HepG2 (cell line): ENCODE data around the gene ITPK1. TPM values are rescaled to one million over a fixed set of nuclear protein-coding genes. Genes with fewer than 3 reads are reported as not detected.

ENCODE experiments used
- CCDC6 ChIP-seq: sonication (generic); formaldehyde crosslinking; IDR thresholded peaks from 2 replicates; pipeline ENCODE4 v1.8.1; 2022; ENCODE audit warnings: mild to moderate bottlenecking, missing genetic modification reagents, moderate library complexity
- DMAP1 ChIP-seq: IDR thresholded peaks from 2 replicates; pipeline ENCODE4 v1.6.1; 2016
- GZF1 ChIP-seq: sonication (generic); formaldehyde crosslinking; IDR thresholded peaks from 2 replicates; pipeline ENCODE4 v1.5.1; 2020; ENCODE audit warnings: mild to moderate bottlenecking, missing genetic modification reagents
- KLF15 ChIP-seq: sonication (generic); formaldehyde crosslinking; IDR thresholded peaks from 2 replicates; pipeline ENCODE4 v1.8.1; 2023; ENCODE audit warnings: borderline replicate concordance, mild to moderate bottlenecking, inconsistent platforms, missing genetic modification reagents, mixed read lengths
- STAT5B ChIP-seq: sonication (generic); formaldehyde crosslinking; IDR thresholded peaks from 2 replicates; pipeline ENCODE4 v1.4.0; 2020; ENCODE audit warnings: missing genetic modification reagents
- TBX3 ChIP-seq: fragments of 450-650 bp; IDR thresholded peaks from 2 replicates; pipeline ENCODE4 v1.6.1; 2017; ENCODE audit warnings: antibody characterized with exemption, mild to moderate bottlenecking, inconsistent platforms, borderline replicate concordance
- ZKSCAN1 ChIP-seq: fragments of 150-350 bp; IDR thresholded peaks from 2 replicates; pipeline ENCODE4 v1.6.1; 2014; ENCODE audit warnings: low read length
- ZNF598 ChIP-seq: sonication (generic); formaldehyde crosslinking; IDR thresholded peaks from 2 replicates; pipeline ENCODE4 v1.5.1; 2020; ENCODE audit warnings: mild to moderate bottlenecking, missing genetic modification reagents, borderline replicate concordance
- ZSCAN20 ChIP-seq: sonication (generic); formaldehyde crosslinking; IDR thresholded peaks from 2 replicates; pipeline ENCODE4 v1.4.0; 2020; ENCODE audit warnings: missing genetic modification reagents, mild to moderate bottlenecking, borderline replicate concordance
- ZZZ3 ChIP-seq: sonication (generic); formaldehyde crosslinking; IDR thresholded peaks from 2 replicates; pipeline ENCODE4 v1.4.0; 2020; ENCODE audit warnings: missing genetic modification reagents, mild to moderate bottlenecking, borderline replicate concordance
- polyA plus RNA-seq, 8 experiments: library from polyadenylated mRNA; depleted of rRNA in 3 of 8; stranded (reverse) in 7 of 8; unstranded in 1 of 8; fragments of >200 nt; fragmentation: Illumina TruSeq in 4 of 8; extraction: Trizol in 4 of 8; gene quantifications; 2 replicates each; pipeline versions ENCODE4 v1.2.1 to v1.2.3, GENCODE V29; 2011 to 2016; ENCODE audit warnings: low read depth in 4 of 8, missing spikeins in 1 of 8, mixed read lengths in 1 of 8; ENCODE audit not compliant: insufficient read depth in 1 of 8
- total RNA-seq, 5 experiments: library from RNA; depleted of rRNA; stranded (reverse); fragments of >200 nt; fragmentation: Illumina TruSeq; extraction: Trizol; gene quantifications; 2 replicates each; pipeline ENCODE4 v1.2.3, GENCODE V29; 2016; ENCODE audit warnings: low read depth in 1 of 5
- TF ChIP-seq, protein P1 (sequence below): sonication (generic); formaldehyde crosslinking; IDR thresholded peaks from 2 replicates; pipeline ENCODE4 v1.4.0; 2020; ENCODE audit warnings: missing genetic modification reagents
- TF ChIP-seq, protein P2 (sequence below): sonication (generic); formaldehyde crosslinking; IDR thresholded peaks from 2 replicates; pipeline ENCODE4 v1.5.0; 2020; ENCODE audit warnings: missing genetic modification reagents
- TF ChIP-seq, protein P3 (sequence below): sonication (generic); formaldehyde crosslinking; IDR thresholded peaks from 2 replicates; pipeline ENCODE4 v1.5.0; 2020; ENCODE audit warnings: missing genetic modification reagents
- TF ChIP-seq, protein P4 (sequence below): sonication (generic); formaldehyde crosslinking; IDR thresholded peaks from 2 replicates; pipeline ENCODE4 v1.5.1; 2020; ENCODE audit warnings: mild to moderate bottlenecking, missing genetic modification reagents, moderate library complexity
- TF ChIP-seq, protein P5 (sequence below), 2 experiments: fragments of 450-650 bp in 1 of 2; sonication (generic) in 1 of 2; formaldehyde crosslinking; IDR thresholded peaks; 2 replicates each; pipeline versions ENCODE4 v1.5.0 to v1.8.0; 2020 to 2022; ENCODE audit warnings: mild to moderate bottlenecking in 1 of 2, missing genetic modification reagents in 1 of 2

ITPK1 gene
- total and polyA plus RNA-seq, 2 of the 13 experiments (the other 11 are each of a cell fraction or from before 2014, with no cell fraction given), result 20.5 to 47.5 TPM

DNA sequence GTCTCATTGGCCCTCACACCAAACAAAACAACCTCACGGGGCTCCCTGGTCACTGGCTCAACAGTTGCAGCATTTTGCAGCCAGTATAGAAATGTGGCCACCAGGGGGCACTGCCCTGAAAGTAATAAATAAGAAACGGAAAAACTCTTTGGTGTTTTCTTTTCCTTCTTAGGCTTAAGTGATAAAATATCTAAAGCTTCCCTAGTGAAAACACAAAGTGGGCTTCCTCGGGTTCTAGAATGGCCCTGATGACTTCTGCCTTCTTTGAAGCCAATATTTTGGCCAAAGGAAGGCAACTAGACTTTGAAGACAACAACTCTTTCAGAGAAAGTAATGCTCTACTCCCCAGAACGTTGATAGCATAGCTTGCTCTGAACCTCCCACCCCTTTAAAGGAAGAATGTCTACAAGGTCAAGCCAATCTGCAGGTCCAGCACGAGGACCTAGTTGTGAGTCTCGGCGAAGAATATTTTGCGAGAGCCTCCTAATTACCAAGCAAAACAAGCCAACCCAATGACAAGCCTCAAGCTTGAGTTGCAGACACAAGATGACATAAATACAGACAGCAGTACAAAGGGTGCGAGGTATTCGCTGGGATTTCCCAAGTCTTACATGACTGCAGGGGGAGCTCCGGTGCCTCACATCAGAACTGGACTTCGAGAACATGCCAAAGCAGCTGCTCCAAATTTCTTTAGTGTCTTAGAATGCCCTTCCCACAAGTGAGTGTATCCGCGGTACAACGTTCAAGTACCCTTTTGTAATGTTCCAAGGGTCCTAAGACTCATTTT lies 2.6 kb downstream of the ITPK1 start (continued):
- TF ChIP-seq, protein P1, sequence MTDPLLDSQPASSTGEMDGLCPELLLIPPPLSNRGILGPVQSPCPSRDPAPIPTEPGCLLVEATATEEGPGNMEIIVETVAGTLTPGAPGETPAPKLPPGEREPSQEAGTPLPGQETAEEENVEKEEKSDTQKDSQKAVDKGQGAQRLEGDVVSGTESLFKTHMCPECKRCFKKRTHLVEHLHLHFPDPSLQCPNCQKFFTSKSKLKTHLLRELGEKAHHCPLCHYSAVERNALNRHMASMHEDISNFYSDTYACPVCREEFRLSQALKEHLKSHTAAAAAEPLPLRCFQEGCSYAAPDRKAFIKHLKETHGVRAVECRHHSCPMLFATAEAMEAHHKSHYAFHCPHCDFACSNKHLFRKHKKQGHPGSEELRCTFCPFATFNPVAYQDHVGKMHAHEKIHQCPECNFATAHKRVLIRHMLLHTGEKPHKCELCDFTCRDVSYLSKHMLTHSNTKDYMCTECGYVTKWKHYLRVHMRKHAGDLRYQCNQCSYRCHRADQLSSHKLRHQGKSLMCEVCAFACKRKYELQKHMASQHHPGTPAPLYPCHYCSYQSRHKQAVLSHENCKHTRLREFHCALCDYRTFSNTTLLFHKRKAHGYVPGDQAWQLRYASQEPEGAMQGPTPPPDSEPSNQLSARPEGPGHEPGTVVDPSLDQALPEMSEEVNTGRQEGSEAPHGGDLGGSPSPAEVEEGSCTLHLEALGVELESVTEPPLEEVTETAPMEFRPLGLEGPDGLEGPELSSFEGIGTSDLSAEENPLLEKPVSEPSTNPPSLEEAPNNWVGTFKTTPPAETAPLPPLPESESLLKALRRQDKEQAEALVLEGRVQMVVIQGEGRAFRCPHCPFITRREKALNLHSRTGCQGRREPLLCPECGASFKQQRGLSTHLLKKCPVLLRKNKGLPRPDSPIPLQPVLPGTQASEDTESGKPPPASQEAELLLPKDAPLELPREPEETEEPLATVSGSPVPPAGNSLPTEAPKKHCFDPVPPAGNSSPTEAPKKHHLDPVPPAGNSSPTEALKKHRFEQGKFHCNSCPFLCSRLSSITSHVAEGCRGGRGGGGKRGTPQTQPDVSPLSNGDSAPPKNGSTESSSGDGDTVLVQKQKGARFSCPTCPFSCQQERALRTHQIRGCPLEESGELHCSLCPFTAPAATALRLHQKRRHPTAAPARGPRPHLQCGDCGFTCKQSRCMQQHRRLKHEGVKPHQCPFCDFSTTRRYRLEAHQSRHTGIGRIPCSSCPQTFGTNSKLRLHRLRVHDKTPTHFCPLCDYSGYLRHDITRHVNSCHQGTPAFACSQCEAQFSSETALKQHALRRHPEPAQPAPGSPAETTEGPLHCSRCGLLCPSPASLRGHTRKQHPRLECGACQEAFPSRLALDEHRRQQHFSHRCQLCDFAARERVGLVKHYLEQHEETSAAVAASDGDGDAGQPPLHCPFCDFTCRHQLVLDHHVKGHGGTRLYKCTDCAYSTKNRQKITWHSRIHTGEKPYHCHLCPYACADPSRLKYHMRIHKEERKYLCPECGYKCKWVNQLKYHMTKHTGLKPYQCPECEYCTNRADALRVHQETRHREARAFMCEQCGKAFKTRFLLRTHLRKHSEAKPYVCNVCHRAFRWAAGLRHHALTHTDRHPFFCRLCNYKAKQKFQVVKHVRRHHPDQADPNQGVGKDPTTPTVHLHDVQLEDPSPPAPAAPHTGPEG (CRISPR knock-in tag), result no peak
- TF ChIP-seq STAT5B (CRISPR knock-in tag) (no peak), GZF1 (CRISPR knock-in tag) (no peak), ZNF598 (no peak), CCDC6 (CRISPR knock-in tag) (no peak), ZKSCAN1 (no peak), TBX3 (no peak), ZSCAN20 (no peak), ZZZ3 (CRISPR knock-in tag) (no peak), DMAP1 (CRISPR knock-in tag) (no peak), KLF15 (CRISPR knock-in tag) (no peak)
- TF ChIP-seq, protein P2, sequence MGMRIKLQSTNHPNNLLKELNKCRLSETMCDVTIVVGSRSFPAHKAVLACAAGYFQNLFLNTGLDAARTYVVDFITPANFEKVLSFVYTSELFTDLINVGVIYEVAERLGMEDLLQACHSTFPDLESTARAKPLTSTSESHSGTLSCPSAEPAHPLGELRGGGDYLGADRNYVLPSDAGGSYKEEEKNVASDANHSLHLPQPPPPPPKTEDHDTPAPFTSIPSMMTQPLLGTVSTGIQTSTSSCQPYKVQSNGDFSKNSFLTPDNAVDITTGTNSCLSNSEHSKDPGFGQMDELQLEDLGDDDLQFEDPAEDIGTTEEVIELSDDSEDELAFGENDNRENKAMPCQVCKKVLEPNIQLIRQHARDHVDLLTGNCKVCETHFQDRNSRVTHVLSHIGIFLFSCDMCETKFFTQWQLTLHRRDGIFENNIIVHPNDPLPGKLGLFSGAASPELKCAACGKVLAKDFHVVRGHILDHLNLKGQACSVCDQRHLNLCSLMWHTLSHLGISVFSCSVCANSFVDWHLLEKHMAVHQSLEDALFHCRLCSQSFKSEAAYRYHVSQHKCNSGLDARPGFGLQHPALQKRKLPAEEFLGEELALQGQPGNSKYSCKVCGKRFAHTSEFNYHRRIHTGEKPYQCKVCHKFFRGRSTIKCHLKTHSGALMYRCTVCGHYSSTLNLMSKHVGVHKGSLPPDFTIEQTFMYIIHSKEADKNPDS (CRISPR knock-in tag), result no peak
- TF ChIP-seq, protein P3, sequence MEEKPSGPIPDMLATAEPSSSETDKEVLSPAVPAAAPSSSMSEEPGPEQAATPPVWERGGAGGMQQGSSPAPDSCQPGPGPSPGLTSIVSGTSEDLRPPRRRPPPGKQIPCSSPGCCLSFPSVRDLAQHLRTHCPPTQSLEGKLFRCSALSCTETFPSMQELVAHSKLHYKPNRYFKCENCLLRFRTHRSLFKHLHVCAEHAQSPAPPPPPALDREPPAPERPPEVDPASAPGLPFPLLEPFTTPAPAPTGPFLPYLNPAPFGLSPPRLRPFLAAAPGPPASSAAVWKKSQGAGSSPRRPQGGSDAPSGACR (CRISPR knock-in tag), result no peak
- TF ChIP-seq, protein P4, sequence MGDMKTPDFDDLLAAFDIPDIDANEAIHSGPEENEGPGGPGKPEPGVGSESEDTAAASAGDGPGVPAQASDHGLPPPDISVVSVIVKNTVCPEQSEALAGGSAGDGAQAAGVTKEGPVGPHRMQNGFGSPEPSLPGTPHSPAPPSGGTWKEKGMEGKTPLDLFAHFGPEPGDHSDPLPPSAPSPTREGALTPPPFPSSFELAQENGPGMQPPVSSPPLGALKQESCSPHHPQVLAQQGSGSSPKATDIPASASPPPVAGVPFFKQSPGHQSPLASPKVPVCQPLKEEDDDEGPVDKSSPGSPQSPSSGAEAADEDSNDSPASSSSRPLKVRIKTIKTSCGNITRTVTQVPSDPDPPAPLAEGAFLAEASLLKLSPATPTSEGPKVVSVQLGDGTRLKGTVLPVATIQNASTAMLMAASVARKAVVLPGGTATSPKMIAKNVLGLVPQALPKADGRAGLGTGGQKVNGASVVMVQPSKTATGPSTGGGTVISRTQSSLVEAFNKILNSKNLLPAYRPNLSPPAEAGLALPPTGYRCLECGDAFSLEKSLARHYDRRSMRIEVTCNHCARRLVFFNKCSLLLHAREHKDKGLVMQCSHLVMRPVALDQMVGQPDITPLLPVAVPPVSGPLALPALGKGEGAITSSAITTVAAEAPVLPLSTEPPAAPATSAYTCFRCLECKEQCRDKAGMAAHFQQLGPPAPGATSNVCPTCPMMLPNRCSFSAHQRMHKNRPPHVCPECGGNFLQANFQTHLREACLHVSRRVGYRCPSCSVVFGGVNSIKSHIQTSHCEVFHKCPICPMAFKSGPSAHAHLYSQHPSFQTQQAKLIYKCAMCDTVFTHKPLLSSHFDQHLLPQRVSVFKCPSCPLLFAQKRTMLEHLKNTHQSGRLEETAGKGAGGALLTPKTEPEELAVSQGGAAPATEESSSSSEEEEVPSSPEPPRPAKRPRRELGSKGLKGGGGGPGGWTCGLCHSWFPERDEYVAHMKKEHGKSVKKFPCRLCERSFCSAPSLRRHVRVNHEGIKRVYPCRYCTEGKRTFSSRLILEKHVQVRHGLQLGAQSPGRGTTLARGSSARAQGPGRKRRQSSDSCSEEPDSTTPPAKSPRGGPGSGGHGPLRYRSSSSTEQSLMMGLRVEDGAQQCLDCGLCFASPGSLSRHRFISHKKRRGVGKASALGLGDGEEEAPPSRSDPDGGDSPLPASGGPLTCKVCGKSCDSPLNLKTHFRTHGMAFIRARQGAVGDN (CRISPR knock-in tag), result no peak
- TF ChIP-seq, protein P5, sequence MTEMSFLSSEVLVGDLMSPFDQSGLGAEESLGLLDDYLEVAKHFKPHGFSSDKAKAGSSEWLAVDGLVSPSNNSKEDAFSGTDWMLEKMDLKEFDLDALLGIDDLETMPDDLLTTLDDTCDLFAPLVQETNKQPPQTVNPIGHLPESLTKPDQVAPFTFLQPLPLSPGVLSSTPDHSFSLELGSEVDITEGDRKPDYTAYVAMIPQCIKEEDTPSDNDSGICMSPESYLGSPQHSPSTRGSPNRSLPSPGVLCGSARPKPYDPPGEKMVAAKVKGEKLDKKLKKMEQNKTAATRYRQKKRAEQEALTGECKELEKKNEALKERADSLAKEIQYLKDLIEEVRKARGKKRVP (CRISPR knock-in tag; IDR thresholded peaks at IDR 0.05), result no peak
